ENCODE measurements around the gene AKAP12.
"Not testable (repeated sequence)": the region's sequence is repeated elsewhere in the genome, so short reads cannot be mapped to it uniquely, and the experiment has no call there.

The AKAP12 gene

GRCh38 chr6:151341476-151342195 lies 101.9 kb downstream of the AKAP12 start:
- DNase-seq (ENCODE audit: low read depth, low spot score) = no peak

DNA sequence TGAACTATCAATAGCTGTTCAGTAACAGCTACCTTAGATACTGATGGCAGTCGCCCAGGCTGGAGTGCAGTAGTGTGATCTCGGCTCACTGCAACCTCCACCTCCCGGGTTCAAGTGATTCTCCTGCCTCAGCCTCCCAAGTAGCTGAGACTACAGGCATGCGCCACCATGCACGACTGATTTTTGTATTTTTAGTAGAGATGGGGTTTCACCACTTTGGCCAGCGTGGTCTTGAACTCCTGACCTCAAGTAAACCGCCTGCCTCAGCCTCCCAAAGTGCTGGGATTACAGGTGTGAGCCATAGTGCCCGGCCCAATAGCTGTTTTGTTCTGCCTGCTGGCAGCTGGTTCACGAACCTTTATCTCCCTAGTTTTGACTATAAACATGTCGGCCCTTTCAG lies 103.0 kb downstream of the AKAP12 start:
- not testable (repeated sequence) for DNase-seq (ENCODE audit: low read depth, low spot score)

DNA sequence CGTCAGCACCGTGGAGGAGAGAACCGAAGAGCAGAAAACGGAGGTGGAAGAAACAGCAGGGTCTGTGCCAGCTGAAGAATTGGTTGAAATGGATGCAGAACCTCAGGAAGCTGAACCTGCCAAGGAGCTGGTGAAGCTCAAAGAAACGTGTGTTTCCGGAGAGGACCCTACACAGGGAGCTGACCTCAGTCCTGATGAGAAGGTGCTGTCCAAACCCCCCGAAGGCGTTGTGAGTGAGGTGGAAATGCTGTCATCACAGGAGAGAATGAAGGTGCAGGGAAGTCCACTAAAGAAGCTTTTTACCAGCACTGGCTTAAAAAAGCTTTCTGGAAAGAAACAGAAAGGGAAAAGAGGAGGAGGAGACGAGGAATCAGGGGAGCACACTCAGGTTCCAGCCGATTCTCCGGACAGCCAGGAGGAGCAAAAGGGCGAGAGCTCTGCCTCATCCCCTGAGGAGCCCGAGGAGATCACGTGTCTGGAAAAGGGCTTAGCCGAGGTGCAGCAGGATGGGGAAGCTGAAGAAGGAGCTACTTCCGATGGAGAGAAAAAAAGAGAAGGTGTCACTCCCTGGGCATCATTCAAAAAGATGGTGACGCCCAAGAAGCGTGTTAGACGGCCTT lies 110.0 kb downstream of the AKAP12 start:
- no peak for DNase-seq (ENCODE audit: low read depth, low spot score)

GRCh38 chr6:151350442-151351145 lies 110.8 kb downstream of the AKAP12 start:
- DNase-seq (ENCODE audit: low read depth, low spot score) = no peak

- DNase-seq (ENCODE audit: low read depth, low spot score) = no peak
Measured at GRCh38 chr6:151351146-151351700, 111.5 kb downstream of the AKAP12 start.

GRCh38 chr6:151351731-151352130 lies 112.0 kb downstream of the AKAP12 start:
- DNase-seq (ENCODE audit: low read depth, low spot score) = no peak

GRCh38 chr6:151352410-151353396 lies 112.9 kb downstream of the AKAP12 start:
- DNase-seq (ENCODE audit: low read depth, low spot score) = no peak

GRCh38 chr6:151353795-151354194 lies 114.0 kb downstream of the AKAP12 start:
- no peak for DNase-seq (ENCODE audit: low read depth, low spot score)

DNA sequence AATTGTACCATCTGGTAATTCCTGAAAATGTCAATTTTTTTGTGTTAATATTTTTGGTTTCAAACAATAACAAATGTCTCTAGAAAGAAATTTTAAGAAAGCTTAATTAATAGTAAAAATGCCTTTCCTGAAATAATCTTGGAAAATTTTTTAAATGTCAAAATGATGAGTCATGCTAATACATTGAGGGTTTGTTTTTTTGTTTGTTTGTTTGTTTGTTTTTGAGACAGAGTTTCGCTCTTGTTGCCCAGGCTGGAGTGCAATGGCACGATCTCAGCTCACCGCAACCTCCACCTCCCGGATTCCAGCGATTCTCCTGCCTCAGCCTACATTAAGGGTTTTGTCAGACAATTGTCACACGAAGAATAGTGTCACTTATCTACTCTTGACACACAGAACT lies 117.2 kb downstream of the AKAP12 start:
- not testable (repeated sequence) for DNase-seq (ENCODE audit: low read depth, low spot score)

DNA sequence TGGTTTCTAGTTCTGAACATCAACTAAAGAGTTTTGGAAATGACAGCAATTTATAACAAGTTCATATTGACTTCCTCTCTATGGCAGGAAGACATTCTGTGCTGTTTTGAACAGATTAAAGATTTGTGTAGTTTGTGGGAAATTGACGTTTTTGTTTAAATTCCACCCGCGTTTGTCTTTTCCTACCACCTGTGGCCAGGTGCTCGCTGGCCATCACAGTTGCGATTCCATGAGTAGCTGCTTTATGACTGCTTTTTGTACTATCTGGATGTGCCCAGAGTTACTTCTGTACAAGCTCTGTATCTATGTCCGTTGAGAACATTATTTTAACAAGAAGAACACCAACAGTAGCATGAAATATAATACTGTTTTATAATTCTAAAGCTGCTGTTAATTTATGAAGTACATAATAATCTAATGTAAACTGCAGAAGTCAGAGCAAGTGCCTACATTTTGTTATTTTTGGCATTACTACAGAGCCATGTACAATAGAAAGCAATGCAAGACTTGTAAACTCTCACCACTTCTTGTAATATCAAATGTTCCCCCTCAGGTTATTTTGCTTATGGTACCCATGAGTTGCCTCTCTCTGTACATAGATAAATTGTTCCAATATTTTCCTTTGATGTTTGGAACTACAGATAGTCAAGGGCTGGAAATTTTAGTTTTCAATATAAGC lies 118.1 kb downstream of the AKAP12 start:
- DNase-seq (ENCODE audit: low read depth, low spot score) = no peak

- DNase-seq (ENCODE audit: low read depth, low spot score) = no peak
Measured at GRCh38 chr6:151358475-151358874, 118.7 kb downstream of the AKAP12 start.

DNA sequence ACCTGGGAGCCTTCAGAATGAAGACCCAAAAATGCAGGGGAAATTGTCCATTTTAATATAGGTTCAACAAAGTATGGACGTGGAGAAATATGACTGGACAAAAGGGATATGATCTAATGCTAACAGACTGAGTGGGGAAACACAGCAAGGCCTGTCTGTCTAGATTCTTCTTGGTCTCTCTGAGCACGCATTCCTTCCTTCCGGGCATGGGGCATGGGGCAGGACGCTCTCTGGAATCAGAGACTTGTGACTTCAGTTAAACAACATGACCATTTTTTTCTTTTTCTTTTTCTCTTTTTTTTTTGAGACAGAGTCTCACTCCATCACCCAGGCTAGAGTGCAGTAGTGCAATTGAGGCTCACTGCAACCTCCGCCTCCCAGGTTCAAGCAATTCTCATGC lies 119.7 kb downstream of the AKAP12 start:
- DNase-seq (ENCODE audit: low read depth, low spot score) = no peak

GRCh38 chr6:151365233-151365632 lies 125.5 kb downstream of the AKAP12 start:
- DNase-seq (ENCODE audit: low read depth, low spot score) = no peak

- DNase-seq (ENCODE audit: low read depth, low spot score) = no peak
Measured at GRCh38 chr6:151370509-151371078, 130.8 kb downstream of the AKAP12 start.

DNA sequence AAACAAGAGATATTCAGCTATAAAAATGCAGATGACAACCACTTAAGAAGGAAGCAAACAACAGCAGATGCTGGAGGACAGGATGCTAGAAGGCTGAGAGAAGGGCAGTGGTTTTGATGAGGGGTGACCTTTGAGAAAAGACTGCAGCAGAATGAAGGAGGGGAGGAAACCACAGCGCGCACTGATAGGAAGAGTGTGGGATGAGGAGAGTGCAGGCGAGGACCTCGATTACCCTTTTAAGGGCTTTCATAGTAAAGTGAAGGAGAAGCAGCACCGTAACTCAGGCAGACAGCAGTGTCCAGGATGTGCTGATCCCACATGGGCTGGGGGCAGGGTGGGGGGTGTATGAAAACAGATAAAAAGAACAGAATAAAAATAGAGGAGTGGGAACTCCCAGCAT lies 132.4 kb downstream of the AKAP12 start:
- DNase-seq (ENCODE audit: low read depth, low spot score) = no peak

DNA sequence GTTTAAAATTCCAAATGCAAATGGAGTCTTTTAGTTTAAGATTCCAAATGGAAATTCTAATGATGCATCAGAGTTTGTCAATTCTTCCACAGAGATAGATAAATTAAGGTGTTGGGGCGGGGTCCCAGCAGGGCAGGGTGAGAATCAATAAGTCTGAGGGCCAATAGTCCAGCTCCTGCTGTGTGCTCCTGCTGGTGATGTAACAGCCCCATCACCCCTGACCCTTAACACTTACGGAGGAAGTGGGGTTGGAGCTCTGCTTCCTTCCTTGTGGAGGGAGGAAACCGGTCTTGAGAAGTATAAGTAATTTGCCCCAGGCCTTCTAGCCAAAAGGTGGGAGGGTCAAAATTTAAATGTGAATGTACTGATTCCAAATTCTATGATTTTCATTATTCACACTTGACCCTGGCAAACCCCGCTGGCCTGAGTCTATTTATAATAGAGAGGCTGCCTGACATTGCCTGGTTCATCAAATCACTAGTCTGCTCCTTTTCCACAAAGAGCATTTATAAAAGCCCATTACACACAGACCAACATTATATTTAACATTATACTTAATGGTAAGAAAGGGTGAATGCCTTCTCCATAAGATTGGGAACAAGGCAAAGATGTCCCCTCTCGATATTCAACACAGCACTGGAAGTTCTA lies 134.4 kb downstream of the AKAP12 start:
- DNase-seq (ENCODE audit: low read depth, low spot score) = no peak

DNA sequence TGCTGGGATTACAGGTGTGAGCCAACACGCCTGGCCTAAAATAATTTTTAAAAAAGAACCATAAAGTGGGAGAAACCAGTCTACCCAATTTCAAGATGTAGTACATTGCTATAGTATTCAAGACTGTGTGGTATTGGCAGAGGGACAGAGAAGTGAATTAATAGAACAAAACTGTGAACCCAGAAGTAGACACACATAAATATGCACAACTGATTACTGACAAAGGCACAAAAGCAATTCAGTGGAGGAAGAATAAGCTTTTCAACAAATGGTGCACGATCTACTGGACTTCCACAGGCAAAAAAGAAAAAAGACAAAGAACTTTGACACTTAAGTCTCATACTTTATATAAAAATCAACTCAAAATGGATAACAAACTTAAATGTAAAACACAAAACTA lies 136.1 kb downstream of the AKAP12 start:
- no peak for DNase-seq (ENCODE audit: low read depth, low spot score)

GRCh38 chr6:151376440-151376839 lies 136.7 kb downstream of the AKAP12 start:
- no peak for DNase-seq (ENCODE audit: low read depth, low spot score)

DNA sequence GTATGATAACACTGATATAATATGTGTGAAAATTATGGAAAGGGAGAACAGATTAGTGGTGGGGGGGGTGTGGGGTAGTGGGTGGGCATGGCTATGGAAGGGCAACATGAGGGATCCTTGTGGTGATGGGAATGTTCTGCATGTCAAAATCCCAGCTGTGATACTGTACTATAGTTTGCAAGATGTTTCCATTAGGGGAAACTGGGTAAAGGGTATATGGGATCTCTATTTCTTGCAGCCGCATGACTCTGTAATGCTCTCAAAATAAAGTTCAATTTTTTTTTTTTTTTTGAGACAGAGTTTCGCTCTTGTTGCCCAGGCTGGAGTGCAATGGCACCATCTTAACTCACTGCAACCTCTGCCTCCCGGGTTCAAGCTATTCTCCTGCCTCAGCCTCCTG lies 137.3 kb downstream of the AKAP12 start:
- no peak for DNase-seq (ENCODE audit: low read depth, low spot score)

Measured in smooth muscle cell of the brain vasculature (primary cell).